HG02852 (cell line): ENCODE data around the gene CLCA4.

Source experiments
- ATAC-seq: cut with Tn5 transposase; IDR thresholded peaks from one replicate; pipeline ENCODE4 v1.9.1; 2021; ENCODE audit warnings: mild to moderate bottlenecking, moderate library complexity; ENCODE audit not compliant: unreplicated experiment

CLCA4 gene

DNA sequence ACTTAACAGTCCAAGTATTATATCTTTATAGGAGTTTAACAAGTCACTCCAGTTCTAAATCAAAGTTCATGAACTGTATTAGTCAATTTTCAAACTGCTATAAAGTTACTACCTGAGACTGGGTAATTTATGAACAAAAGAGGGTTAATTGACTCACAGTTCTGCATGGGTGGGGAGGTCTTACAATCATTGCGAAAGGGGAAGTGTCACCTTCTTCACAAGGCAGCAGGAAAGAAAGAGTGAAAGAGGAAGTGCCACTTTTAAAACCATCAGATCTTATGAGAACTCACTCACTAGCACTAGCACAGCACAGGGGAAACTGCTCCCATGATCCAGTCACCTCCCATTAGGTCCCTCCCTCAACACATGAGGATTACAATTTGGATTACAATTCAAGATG, 70.0 kb downstream of the CLCA4 start:
- ATAC-seq = peak; percentile 100

GRCh38 chr1:86618358-86618757, 71.5 kb downstream of the CLCA4 start:
- no peak for ATAC-seq

GRCh38 chr1:86619313-86619712, 72.4 kb downstream of the CLCA4 start:
- ATAC-seq = no peak

DNA sequence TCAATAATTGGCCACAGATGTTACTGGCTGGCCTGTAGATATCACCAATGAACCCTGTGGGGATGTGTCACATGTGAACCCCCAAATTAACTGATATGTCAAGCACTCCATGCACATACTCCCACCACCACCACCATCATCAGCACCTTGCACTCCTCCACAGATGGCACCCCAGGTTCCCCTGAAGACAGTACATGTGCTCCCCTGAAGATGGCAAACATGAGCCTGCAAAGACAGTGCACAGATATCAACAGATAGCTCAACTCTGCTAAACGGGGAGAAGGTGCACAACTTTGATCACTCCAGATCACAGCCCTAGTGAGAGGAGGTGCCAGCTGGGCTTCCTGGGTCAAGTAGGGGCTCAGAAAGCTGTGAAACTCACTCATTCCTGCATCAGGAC, 74.4 kb downstream of the CLCA4 start:
- ATAC-seq = no peak
